K562 (cell line): ENCODE data around the gene PDZK1. TPM values are rescaled to one million over a fixed set of nuclear protein-coding genes. Genes with fewer than 3 reads are reported as not detected.

Source experiments
- ATAC-seq: fragments of 200-7000 bp; cut with Tn5 transposase; 3 replicates; pipeline ENCODE4 v1.9.1; 2020; ENCODE audit warnings: moderate library complexity
- BruUV-seq: library from RNA; stranded (reverse); fragments of 400-500 nt; replicated peaks from 2 replicates; lab custom pipeline; 2021; lab: Mats Ljungman, UMichigan
- CTCF ChIA-PET: fragments of 300-600 bp; formaldehyde crosslinking; extraction: SDS; loops from one replicate; lab custom pipeline; 2021; ENCODE audit warnings: low intra/inter-chr PET ratio; lab: Yijun Ruan, JAX
- POLR2A ChIA-PET: fragments of 300-600, 350-650 bp; sonication (Branson Sonifier 250); formaldehyde crosslinking; extraction: SDS; loops from one replicate; lab custom pipeline; 2021; ENCODE audit warnings: antibody characterized with exemption, inconsistent platforms; lab: Yijun Ruan, JAX
- DNase-seq, 4 experiments: peaks; one replicate each; pipeline versions ENCODE4 v3.0.0 to v3.0.0-alpha.2; 2011 to 2018; ENCODE audit warnings: low spot score in 3 of 4, mixed read lengths in 3 of 4; ENCODE audit errors: extremely low read depth in 1 of 4
- FAIRE-seq: peaks from 2 replicates; lab custom pipeline; 2011; peaks lifted over from hg19 to GRCh38; lab: Jason Lieb, UNC
- H2AFZ ChIP-seq: 2 replicates; pipeline ENCODE4 v1.6.0; 2011; ENCODE audit warnings: low read depth, low read length, control low read depth, inconsistent platforms
- H3K27ac ChIP-seq: fragments of 200-600 bp; 3 replicates; pipeline ENCODE4 v1.8.0; 2011; ENCODE audit warnings: low read depth, mild to moderate bottlenecking, control low read depth, inconsistent platforms, low read length, moderate library complexity, mixed read lengths; ENCODE audit errors: extremely low read depth
- H3K27me3 ChIP-seq, 2 experiments: fragments of 300-600 bp in 1 of 2; 2 replicates in 1 of 2; 3 replicates in 1 of 2; pipeline versions ENCODE4 v1.6.0 to v1.8.0; 2011; ENCODE audit warnings: inconsistent platforms in 2 of 2, low read length in 2 of 2, mild to moderate bottlenecking in 1 of 2, mixed read lengths in 1 of 2, moderate library complexity in 1 of 2; ENCODE audit not compliant: control insufficient read depth in 2 of 2, insufficient read depth in 2 of 2
- H3K36me3 ChIP-seq: fragments of 300-600 bp; 3 replicates; pipeline ENCODE4 v1.8.0; 2011; ENCODE audit warnings: mild to moderate bottlenecking, low read length, inconsistent platforms; ENCODE audit not compliant: control insufficient read depth, insufficient read depth
- H3K4me1 ChIP-seq, 2 experiments: fragments of 200-600 bp in 1 of 2; replicated peaks in 1 of 2; 2 replicates in 1 of 2; 3 replicates in 1 of 2; pipeline versions ENCODE4 v1.5.1 to v1.8.0; 2011; ENCODE audit warnings: inconsistent platforms in 2 of 2, low read length in 2 of 2, mild to moderate bottlenecking in 1 of 2, mixed read lengths in 1 of 2, moderate library complexity in 1 of 2; ENCODE audit not compliant: control insufficient read depth in 2 of 2, insufficient read depth in 2 of 2
- H3K4me2 ChIP-seq: 2 replicates; pipeline ENCODE4 v1.6.1; 2011; ENCODE audit warnings: low read length, control low read depth, inconsistent platforms, mixed read lengths; ENCODE audit not compliant: insufficient read depth
- H3K4me3 ChIP-seq: fragments of 200-600 bp; sonication (generic), shearing (Covaris generic); 2 replicates; pipeline ENCODE4 v1.5.1; 2016; ENCODE audit warnings: control low read depth, inconsistent platforms
- H3K79me2 ChIP-seq: fragments of 200-600 bp; 3 replicates; pipeline ENCODE4 v1.8.0; 2011; ENCODE audit warnings: low read length, inconsistent platforms; ENCODE audit not compliant: control insufficient read depth, insufficient read depth
- H3K9ac ChIP-seq, 2 experiments: 2 replicates each; pipeline versions ENCODE4 v1.6.0 to v1.6.1; 2011; ENCODE audit warnings: low read depth in 2 of 2, low read length in 2 of 2, control low read depth in 1 of 2, inconsistent platforms in 1 of 2, mild to moderate bottlenecking in 1 of 2, mixed read lengths in 1 of 2; ENCODE audit not compliant: insufficient read depth in 1 of 2
- H3K9me1 ChIP-seq: one replicate; pipeline ENCODE4 v1.6.0; 2011; ENCODE audit warnings: inconsistent platforms, mild to moderate bottlenecking, low read length, moderate library complexity; ENCODE audit not compliant: control insufficient read depth, insufficient read depth
- H3K9me3 ChIP-seq: replicated peaks from 2 replicates; pipeline ENCODE4 v1.5.1; 2011; ENCODE audit warnings: low read depth, low read length, inconsistent platforms; ENCODE audit not compliant: control insufficient read depth, insufficient read depth
- H4K20me1 ChIP-seq: replicated peaks from 2 replicates; pipeline ENCODE4 v1.6.1; 2011; ENCODE audit warnings: low read length, inconsistent platforms, mixed read lengths; ENCODE audit not compliant: control insufficient read depth, insufficient read depth
- CEBPB ChIP-seq: fragments of 450-650 bp; IDR thresholded peaks from 2 replicates; pipeline ENCODE4 v1.6.1; 2016; ENCODE audit warnings: missing genetic modification characterization, missing compliant biosample characterization
- ELF2 ChIP-seq: fragments of 250-450 bp; sonication (Bioruptor Pico); IDR thresholded peaks from 2 replicates; pipeline ENCODE4 v1.5.0; 2021; ENCODE audit warnings: mild to moderate bottlenecking
- ELF4 ChIP-seq: fragments of 450-650 bp; formaldehyde crosslinking; IDR thresholded peaks from 2 replicates; pipeline ENCODE4 v1.4.0; 2022; ENCODE audit warnings: missing genetic modification characterization
- STAT5B ChIP-seq: fragments of 250-450 bp; sonication (Bioruptor Pico); IDR thresholded peaks from 2 replicates; pipeline ENCODE4 v1.8.0; 2021; ENCODE audit warnings: mild to moderate bottlenecking, inconsistent platforms
- ZNF79 ChIP-seq: fragments of 250-450 bp; sonication (Bioruptor Pico); IDR thresholded peaks from 2 replicates; pipeline ENCODE4 v1.4.0; 2020; ENCODE audit warnings: low read depth, mild to moderate bottlenecking, moderate library complexity
- WGBS: fragments of 100-300 bp; shearing (Covaris generic); methylation state at CpG from one replicate; pipeline ENCODE4 v1.1.6; 2016; ENCODE audit warnings: low coverage, mixed read lengths; ENCODE audit not compliant: insufficient coverage; ENCODE audit errors: missing lambda C conversion rate; 5-methylcytosine and 5-hydroxymethylcytosine counted together
- in situ Hi-C: fragments of 300-500 bp; cut with MboI; formaldehyde crosslinking; loops from 4 replicates; pipeline ENCODE4 v1.15.0; 2018; ENCODE audit warnings: inconsistent platforms, mixed read lengths
- intact Hi-C: fragments of 100-400 bp; cut with micrococcal nuclease; formaldehyde crosslinking; loops from 2 replicates; pipeline ENCODE4 v1.14.2; 2022
- polyA plus RNA-seq, 8 experiments: library from polyadenylated mRNA; depleted of rRNA in 4 of 8; stranded (reverse) in 5 of 8; unstranded in 3 of 8; fragments of >200 nt; fragmentation: Nextera tagmentation in 2 of 8; fragmentation: Illumina TruSeq in 1 of 8; extraction: Ambion mirVana in 2 of 8; extraction: Trizol in 1 of 8; gene quantifications; 2 replicates each; pipeline versions ENCODE4 v1.2.1 to v1.2.3, GENCODE V29; 2011 to 2014; ENCODE audit warnings: inconsistent platforms in 1 of 8, missing spikeins in 1 of 8
- total RNA-seq, 7 experiments: library from RNA; depleted of rRNA in 6 of 7; stranded (reverse); fragments of >200 nt in 6 of 7; fragmentation: Illumina TruSeq in 2 of 7; extraction: Trizol in 2 of 7; gene quantifications; 2 replicates each; pipeline versions ENCODE4 v1.2.1 to v1.2.3, GENCODE V29; 2011 to 2021; ENCODE audit warnings: low replicate concordance in 1 of 7
- TF ChIP-seq, protein P1 (sequence below): fragments of 250-450 bp; sonication (Bioruptor Pico); IDR thresholded peaks from 2 replicates; pipeline ENCODE4 v1.4.0; 2020; ENCODE audit warnings: borderline replicate concordance

The PDZK1 gene
- total and polyA plus RNA-seq, 9 of the 15 experiments (the other 6 are each of a cell fraction or from before 2014, with no cell fraction given): 0.04 to 0.22 (median 0.16) TPM; not detected in 2

DNA sequence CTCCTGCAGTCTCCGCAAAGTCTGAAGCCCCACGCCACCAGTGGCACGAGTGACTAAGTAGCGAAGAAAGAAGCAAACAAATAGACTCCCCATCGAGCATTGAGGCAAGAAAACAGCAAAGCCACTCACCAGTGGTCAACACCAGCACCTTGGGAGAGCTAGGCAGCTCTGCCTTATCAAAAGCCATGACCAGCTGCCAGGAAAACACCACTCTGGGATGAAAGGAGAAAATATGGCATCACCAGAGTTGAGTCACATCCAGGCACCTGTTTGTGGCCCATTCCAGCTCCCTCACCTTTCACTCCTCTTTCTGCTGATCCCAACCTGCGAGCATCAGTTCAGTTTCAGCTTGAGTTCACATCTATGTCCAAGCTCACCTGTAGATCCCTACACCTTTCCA is 17.2 kb downstream of the PDZK1 start (continued):
- no peak for TF ChIP-seq ZNF79 (CRISPR knock-in tag)
- no peak for TF ChIP-seq STAT5B (CRISPR knock-in tag)

DNA sequence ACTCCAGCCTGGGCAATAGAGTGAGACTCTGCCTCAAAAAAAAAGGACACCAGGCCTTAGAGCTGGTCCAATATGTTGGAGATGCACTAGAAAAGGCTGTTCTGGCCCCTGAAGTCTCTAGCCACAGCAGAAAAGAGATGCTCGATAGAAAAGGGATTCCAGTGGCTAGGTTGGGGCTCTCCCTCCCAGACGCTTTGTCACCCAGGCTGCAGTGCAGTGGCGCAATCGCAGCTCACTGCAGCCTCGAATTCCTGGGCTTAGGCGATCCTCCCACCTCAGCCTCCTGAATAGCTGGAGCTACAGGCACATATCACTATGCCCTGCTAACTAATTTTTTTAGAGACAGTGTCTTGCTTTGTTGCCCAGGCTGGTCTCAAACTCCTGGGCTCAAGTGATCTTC is 18.2 kb downstream of the PDZK1 start:
- no peaks in the 10 kb centered on the region for H3K27me3 ChIP-seq
- H3K4me1 ChIP-seq: no peaks in the 10 kb centered on the region
- H2AFZ ChIP-seq: no peak overlapping the region
- WGBS: 72% methylated on average over 5 of the region's 6 CpGs
- intact Hi-C loops: no loop called here
- BruUV-seq: no TSS peak
- no peaks in the 10 kb centered on the region for H3K9me1 ChIP-seq
- DNase-seq: no peak
- no peaks in the 10 kb centered on the region for H3K36me3 ChIP-seq
- H3K79me2 ChIP-seq: no peaks in the 10 kb centered on the region
- H3K9me3 ChIP-seq: no peaks in the 10 kb centered on the region
- H3K4me2 ChIP-seq: no peak overlapping the region
- TF ChIP-seq ELF4 (CRISPR knock-in tag): no peak
- peak; percentile 36; the same call in 1 of the 2 replicates for TF ChIP-seq CEBPB (tag)
- TF ChIP-seq ELF2 (CRISPR knock-in tag): no peak
- TF ChIP-seq, protein P1, sequence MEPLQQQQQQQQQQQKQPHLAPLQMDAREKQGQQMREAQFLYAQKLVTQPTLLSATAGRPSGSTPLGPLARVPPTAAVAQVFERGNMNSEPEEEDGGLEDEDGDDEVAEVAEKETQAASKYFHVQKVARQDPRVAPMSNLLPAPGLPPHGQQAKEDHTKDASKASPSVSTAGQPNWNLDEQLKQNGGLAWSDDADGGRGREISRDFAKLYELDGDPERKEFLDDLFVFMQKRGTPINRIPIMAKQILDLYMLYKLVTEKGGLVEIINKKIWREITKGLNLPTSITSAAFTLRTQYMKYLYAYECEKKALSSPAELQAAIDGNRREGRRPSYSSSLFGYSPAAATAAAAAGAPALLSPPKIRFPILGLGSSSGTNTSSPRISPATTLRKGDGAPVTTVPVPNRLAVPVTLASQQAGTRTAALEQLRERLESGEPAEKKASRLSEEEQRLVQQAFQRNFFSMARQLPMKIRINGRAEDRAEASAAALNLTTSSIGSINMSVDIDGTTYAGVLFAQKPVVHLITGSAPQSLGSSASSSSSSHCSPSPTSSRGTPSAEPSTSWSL: no peak
- no peak overlapping the region for H3K9ac ChIP-seq
- no peak for ATAC-seq
- no peak overlapping the region for H3K27ac ChIP-seq
- ChIA-PET POLR2A (no interaction called here), CTCF (no interaction called here)
- FAIRE-seq: no peak
- no peak overlapping the region for H3K4me3 ChIP-seq
- no peaks in the 10 kb centered on the region for H4K20me1 ChIP-seq
- in situ Hi-C loops: no loop called here
